Measurements from ENCODE around the gene SPARC.

- TF ChIP-seq CTCF (IDR thresholded peaks at IDR 0.05; ENCODE audit: low read length) (no peak), EZH2 (optimal IDR thresholded peaks at IDR 0.05; ENCODE audit: low read depth, low read length) (no peak)
These were observed 58.4 kb downstream of the SPARC start for GRCh38 chr5:151628112-151628823.
